ENCODE results near the gene KIR3DL1.

The KIR3DL1 gene

GRCh38 chr19:54791476-54791875, 24.8 kb upstream of the KIR3DL1 start:
- no peak for DNase-seq (ENCODE audit: low read depth)
- TF ChIP-seq MAX (IDR thresholded peaks at IDR 0.05; ENCODE audit: low read depth, low read length) (no peak), CTCF (IDR thresholded peaks at IDR 0.05; ENCODE audit: low read depth, low read length) (no peak), MYC (IDR thresholded peaks at IDR 0.05; ENCODE audit: low read depth, low read length) (no peak), POLR2A (IDR thresholded peaks at IDR 0.05; ENCODE audit: extremely low read depth, insufficient read length) (no peak)
- H3K4me3 ChIP-seq (ENCODE audit: low read depth, low read length): no peak overlapping the region

GRCh38 chr19:54792814-54793213, 23.5 kb upstream of the KIR3DL1 start:
- TF ChIP-seq CTCF (IDR thresholded peaks at IDR 0.05; ENCODE audit: low read depth, low read length) (no peak), MYC (IDR thresholded peaks at IDR 0.05; ENCODE audit: low read depth, low read length) (no peak), MAX (IDR thresholded peaks at IDR 0.05; ENCODE audit: low read depth, low read length) (no peak), POLR2A (IDR thresholded peaks at IDR 0.05; ENCODE audit: extremely low read depth, insufficient read length) (no peak)
- DNase-seq (ENCODE audit: low read depth): peak; percentile 12
- H3K4me3 ChIP-seq (ENCODE audit: low read depth, low read length): peak overlapping the region; percentile 21

GRCh38 chr19:54795758-54796157, 20.5 kb upstream of the KIR3DL1 start:
- H3K4me3 ChIP-seq (ENCODE audit: low read depth, low read length): no peak overlapping the region
- no peak for TF ChIP-seq POLR2A (IDR thresholded peaks at IDR 0.05; ENCODE audit: extremely low read depth, insufficient read length)
- TF ChIP-seq CTCF (IDR thresholded peaks at IDR 0.05; ENCODE audit: low read depth, low read length): no peak
- no peak for TF ChIP-seq MAX (IDR thresholded peaks at IDR 0.05; ENCODE audit: low read depth, low read length)
- TF ChIP-seq MYC (IDR thresholded peaks at IDR 0.05; ENCODE audit: low read depth, low read length): no peak
- DNase-seq (ENCODE audit: low read depth): peak; percentile 65

GRCh38 chr19:54803410-54803809, 12.9 kb upstream of the KIR3DL1 start, which contains the start of gene KIR2DL4:
Gene KIR2DL4, plus strand, starts transcription at chr19:54803610. Its CDS starts 42 bp downstream, at chr19:54803652.
- TF ChIP-seq MAX (IDR thresholded peaks at IDR 0.05; ENCODE audit: low read depth, low read length) (no peak), MYC (IDR thresholded peaks at IDR 0.05; ENCODE audit: low read depth, low read length) (no peak), CTCF (IDR thresholded peaks at IDR 0.05; ENCODE audit: low read depth, low read length) (no peak), POLR2A (IDR thresholded peaks at IDR 0.05; ENCODE audit: extremely low read depth, insufficient read length) (no peak)
- no peak within 1 kb of the TSS for H3K4me3 ChIP-seq (ENCODE audit: low read depth, low read length)
- peak; percentile 17 for DNase-seq (ENCODE audit: low read depth)

GRCh38 chr19:54804101-54804500, 12.2 kb upstream of the KIR3DL1 start:
- DNase-seq (ENCODE audit: low read depth): no peak
- TF ChIP-seq MYC (IDR thresholded peaks at IDR 0.05; ENCODE audit: low read depth, low read length): no peak
- TF ChIP-seq POLR2A (IDR thresholded peaks at IDR 0.05; ENCODE audit: extremely low read depth, insufficient read length): no peak
- no peak for TF ChIP-seq MAX (IDR thresholded peaks at IDR 0.05; ENCODE audit: low read depth, low read length)
- TF ChIP-seq CTCF (IDR thresholded peaks at IDR 0.05; ENCODE audit: low read depth, low read length): no peak
- H3K4me3 ChIP-seq (ENCODE audit: low read depth, low read length): no peak overlapping the region

Measured in NB4 (cell line).